GM21526 (cell line): ENCODE data around the gene STOX2.

Experiments used
- ATAC-seq: cut with Tn5 transposase; IDR thresholded peaks from one replicate; pipeline ENCODE4 v1.9.1; 2021; ENCODE audit warnings: moderate library complexity; ENCODE audit not compliant: unreplicated experiment, low FRiP score

The STOX2 gene, protein sequence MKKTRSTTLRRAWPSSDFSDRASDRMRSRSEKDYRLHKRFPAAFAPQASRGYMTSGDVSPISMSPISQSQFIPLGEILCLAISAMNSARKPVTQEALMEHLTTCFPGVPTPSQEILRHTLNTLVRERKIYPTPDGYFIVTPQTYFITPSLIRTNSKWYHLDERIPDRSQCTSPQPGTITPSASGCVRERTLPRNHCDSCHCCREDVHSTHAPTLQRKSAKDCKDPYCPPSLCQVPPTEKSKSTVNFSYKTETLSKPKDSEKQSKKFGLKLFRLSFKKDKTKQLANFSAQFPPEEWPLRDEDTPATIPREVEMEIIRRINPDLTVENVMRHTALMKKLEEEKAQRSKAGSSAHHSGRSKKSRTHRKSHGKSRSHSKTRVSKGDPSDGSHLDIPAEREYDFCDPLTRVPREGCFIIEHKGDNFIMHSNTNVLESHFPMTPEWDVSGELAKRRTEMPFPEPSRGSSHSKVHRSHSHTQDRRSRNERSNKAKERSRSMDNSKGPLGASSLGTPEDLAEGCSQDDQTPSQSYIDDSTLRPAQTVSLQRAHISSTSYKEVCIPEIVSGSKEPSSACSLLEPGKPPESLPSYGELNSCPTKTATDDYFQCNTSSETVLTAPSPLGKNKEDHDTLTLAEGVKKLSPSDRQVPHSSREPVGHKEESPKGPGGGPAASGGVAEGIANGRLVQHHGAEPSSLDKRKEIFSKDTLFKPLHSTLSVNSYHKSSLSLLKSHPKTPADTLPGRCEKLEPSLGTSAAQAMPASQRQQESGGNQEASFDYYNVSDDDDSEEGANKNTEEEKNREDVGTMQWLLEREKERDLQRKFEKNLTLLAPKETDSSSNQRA (N-terminal part only)

DNA sequence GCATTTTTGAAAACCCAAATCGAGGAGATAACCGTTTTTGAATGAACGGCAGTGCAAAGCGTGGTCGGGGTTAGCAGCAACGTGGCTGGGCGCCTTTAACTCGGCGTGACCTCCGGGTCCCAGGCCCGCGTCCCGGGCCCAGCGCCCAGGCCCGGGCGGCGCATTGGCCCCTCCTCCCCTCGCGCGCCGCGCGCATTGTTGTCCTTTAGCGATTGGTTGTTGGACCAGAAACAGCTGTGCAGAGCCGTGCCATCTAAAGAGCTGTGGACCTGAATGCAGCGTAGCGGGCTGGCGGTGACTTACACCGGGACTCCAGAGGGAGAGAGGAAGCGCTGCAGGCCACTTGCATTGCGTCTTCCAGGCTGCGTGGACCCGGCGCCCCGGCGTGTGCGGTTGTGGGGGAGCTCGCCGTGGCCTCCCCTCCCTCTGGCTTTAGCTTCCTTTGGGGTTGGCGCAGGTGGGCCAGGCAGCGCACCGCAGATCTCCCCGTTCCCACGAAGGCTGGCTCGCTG lies at the start of gene STOX2:
Gene STOX2, plus strand, starts transcription at position 227 of the 512 bp plus-strand sequence. CDS start 1,484 bp downstream, outside the sequence.
- no peak for ATAC-seq

DNA sequence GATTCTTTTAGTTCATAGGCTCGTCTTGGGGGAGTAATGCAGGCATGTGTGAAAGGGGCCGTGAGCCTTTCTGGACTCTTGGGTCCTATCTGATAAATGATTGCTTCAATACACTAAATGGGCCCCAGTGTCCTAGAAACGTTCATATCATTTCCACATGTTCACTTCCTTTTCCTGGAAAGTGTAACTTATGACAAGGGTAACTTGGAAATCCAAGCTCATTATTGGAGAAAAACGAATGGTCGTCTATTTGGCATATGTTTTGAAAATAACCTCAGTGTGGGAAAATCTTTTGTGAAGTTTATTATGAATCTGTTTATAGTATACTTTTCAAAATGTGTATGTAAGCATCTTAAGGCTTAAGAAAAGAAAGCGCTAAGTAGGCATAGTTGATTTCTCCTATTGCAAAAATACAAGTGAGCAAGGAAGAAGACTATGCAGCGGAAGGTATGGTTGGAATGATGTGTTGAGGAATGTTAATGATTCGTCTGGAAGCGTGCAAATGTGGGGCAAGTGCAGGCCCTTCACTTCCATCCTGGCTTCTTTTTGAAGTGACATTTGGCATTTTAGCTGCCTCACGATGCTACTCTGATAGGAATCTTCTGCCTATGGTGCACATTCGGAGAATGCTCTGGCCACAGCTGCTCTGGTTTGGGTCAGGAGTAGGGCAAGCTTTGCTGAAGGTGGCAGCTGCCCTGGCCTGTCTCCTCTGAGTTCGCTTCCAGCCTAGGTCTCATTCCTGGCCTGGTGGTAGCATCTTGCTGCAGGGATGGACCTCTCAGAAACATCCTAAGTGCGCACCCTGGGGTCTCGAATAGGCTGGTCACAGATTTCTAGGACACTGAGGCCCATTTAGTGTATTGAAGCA lies 49.5 kb upstream of the STOX2 start:
- ATAC-seq, result no peak

DNA sequence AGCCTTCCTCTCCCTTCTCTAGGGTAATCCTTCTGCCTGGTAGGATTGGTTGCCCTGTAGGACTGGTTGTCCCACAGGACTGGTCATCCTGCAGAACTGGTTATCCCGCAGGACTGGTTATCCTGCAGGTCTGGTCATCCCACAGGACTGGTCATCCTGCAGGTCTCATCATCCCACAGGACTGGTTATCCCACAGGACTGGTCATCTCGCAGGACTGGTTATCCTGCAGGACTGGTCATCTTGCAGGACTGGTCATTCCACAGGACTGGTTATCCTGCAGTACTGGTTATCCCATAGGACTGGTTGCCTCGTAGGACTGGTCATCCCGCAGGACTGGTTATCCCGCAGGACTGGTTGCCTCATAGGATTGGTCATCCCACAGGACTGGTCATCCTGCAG lies 48.1 kb upstream of the STOX2 start:
- ATAC-seq, result no peak

DNA sequence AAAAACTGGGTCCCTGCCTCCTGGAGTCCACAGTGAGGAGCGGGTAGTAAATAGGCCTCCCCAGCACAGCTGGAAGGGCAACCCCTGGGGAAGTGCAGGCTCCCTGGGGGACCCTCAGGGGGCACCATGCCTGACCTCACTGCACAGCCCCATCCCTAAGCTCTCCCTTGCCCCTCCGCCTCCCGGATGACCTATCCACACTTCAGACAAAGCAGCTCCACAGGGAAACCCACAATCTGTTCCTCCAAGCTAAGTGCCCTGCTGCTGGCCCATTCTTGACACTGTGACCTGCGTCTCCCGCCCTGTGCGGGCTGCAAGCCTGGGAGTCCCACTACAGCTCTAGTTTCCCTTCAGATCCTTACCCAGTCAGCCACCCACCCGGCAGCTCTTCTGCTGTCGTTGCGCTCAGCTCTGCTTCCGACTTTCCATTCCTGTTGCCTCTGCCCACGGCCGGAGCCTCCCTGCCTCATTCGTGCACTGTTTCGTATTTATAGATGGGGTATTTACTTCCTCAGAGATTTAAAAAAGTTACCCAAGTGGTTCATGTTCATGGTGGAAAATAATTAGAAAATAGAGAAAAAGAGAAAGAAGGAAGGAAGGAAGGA lies 47.0 kb upstream of the STOX2 start:
- ATAC-seq, result no peak

DNA sequence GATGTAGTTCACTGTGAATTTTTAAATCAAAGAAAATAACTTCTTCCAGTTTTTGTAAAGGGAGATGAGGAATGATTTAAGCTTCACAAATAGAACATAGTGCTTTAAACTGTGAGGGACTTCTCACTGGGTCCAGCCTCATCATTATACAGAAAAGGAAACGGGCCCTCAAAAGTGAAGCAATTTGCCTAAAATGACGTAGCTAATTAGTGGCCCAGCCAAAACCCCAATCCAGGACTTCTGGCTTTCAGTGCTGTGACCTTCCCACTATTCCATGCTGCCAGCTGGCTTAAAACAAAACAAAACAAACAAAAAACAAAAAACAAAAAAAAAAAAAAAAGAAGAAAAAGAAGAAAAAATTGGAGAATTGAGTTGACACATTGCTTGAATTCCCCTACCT lies 45.0 kb upstream of the STOX2 start:
- no peak for ATAC-seq

DNA sequence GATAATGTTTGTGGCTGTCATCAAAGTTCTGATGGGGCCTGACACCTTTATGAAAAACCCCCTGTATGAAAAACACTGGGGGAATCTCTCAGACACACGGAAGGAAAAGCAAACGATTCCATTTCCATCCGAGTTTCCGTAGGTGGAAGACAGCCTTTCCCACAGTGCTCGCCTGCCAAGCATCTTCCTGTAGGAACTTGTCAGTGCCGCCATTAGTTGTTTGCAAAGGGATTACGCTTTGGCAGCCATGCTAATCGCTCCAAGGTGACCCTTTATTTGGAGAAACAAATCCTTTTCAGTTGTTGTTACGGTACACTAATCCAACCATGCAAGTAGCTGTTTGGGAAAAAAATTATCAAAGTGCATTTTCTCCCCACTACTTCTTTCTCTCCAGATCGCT lies 44.4 kb upstream of the STOX2 start:
- ATAC-seq, result no peak

DNA sequence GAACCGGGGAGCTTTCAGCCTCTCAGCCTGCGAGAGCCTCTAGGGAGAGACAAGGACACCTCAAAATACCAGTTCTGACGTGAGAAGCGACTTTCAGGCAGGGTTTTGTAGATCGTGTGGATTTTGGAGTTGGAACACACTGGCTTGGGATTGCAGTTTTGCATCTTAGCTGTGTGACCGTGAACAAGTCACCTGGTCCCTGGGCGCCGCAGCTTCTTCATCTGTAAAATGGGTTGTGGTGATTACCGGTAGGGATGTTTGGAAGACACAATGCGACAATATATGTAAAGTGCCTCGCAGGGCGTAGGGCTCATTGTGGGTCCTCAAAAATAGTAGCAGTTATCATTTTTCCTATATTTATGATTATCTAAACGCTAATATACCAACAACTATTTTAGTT lies 43.7 kb upstream of the STOX2 start:
- ATAC-seq, result no peak

DNA sequence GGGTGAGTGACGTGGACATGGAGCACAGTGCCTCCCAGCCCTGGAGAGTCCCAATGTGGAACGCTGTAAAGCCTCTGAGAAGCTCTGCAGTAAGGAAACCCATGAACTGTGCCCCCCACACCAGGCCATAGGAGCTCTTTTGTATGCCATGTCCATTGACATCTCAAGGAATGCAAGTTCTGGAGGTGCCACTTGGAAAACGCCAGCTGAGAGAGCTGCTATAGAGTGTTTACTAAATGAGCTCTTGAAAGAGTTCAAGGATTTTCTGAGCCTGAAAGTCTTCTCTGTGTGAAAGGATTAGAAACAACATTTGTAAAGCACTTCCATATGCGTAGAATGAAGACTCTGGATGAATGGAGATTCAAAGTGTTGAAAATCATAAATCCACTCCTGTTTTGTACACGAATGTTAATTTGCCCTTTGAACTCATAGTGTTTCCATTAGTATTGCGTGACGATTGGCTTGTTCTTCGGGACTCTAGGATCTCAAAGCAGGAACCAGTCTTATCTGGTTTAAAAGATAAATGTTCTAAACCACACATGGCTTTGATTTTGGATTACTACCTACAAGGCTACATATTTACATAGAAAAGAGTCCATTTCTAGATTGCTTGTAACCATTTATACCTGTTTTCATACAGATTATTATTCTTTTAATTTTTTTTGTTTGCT lies 41.8 kb upstream of the STOX2 start:
- no peak for ATAC-seq

DNA sequence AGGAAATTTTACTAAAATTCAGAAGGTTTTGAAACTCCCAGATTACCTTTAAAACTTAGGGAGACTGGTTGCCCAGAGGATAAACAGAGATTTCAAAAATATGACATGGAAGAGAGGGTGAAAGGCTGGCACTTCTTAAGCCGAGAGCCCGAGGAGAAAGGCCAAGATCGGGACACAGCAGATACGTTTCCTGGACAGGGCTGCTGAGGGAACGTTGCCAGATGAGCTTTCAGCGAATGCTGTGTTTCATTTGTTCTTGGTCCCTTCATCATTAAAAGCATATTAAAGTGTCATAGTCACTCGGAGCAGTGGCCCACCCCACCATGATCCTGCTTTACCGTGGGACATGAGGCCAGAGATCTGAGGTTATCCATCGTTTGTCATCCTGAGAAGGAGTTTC lies 37.9 kb upstream of the STOX2 start:
- ATAC-seq, result no peak

DNA sequence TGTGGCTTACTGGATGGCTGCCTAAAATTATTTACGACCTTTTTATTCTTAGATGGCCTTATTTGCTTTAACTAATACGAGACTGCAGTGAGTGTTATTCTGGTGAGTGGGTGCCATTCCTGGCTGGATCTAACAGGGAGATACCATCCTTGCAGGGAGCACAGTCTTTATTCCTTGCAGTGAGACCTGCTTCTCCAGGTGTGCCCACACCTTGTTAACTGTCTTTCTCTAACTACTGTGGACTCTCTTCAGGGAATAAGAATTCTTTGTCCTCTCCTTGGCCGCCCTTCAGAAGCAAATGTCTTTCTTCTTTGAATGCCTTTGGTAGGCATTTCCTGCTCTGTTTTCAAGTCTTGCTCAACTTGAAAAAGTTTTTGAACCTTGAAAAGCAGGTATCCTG lies 34.1 kb upstream of the STOX2 start:
- ATAC-seq, result no peak

DNA sequence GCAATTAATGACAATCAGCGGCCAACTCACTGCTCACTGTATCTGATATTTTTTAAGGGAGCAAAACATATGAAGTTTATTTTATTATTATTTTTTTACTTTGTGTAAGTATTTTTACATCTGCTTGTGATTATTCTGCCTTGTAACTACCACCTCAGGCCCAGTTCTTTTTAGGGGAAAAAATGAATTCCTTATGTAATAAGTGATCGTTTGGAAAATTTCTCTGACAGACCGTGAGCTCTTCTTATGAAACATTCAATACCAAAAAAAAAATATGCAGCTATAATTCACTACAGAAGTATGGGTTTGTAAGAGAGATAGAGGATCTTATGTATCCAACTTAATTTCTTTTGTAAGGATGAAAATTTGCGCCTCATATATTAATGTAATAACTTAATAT lies 33.5 kb upstream of the STOX2 start:
- no peak for ATAC-seq

DNA sequence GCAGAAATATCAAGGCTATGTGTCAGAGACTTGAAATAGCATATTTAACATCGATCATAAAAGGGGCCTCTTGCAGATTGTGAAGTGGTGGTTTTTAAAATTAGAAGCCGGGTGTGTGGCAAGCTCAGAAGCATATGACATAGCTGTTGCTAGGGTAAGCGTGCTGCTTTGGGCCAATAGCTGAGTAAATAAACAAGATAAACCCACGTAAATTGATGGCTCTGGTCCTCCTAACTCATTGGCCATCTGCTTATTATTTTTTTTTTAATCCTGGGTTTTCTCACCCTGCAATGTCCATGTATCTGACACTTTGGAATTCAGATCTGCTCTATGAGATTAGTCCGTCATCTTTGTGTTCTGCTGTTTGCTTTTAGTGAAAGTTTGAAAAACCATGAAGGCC lies 32.6 kb upstream of the STOX2 start:
- no peak for ATAC-seq

DNA sequence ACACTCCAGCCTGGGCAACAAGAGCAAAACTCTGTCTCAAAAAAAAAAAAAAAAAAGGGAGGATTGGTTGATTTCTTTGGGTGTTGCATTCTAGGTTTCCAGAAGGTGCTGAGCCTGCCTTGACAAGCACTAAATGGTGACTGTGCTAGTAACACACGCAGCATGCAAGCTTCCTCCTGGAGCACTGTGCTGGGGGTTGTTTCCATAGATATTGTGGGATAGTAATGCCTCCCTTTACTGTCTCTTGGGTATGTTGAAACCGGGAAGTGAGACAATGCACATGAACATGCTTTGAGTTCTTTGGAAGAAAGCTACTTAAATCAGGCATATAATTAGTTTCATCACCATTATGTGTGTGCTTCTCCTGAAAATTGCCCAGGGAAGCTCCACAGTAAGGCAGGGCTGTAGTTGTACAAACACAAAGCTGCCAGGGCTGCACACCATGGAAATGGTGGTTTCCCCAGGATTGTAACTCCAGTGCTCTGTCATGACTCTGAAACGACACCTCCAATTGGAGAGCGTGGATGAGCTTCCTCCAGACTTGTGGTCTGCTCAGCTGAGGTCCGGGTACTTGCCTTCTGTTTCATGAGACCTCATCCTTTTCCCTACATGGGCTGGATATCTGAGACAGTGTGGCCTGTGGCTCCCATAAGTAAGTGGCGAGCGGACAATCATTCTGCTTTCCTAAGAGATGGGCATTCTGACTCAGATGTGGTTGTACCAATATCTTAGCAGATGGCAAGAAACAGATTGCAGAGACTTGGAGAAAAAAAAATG lies 31.5 kb upstream of the STOX2 start:
- no peak for ATAC-seq

DNA sequence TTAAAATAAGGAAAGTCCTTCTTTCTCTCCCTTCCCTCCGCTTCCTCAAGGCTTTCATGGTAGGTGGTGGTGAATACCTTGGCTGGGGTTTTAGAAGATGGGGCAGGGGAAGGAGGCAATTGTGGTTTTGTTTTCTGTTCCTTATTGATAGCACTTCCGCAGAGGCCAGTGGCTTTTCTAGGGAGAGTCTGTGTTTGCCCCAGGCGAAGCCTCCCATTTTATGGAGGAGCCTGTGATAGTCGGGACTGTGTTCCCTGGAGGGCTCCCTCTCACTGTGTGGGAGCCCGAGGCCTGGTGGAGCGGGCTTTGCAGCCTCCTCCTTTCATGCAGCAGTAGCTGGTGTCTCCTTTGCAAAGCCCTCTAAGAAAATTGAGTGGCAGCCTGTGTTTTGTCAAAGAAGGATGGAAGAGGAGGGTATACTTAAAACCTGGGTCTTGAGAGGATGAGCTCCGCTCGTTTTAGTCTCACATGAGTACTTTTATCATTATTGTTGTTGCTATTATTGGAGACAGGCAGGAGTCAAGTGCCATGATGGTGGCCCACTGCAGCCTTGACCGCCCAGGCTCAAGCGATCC lies 29.8 kb upstream of the STOX2 start:
- no peak for ATAC-seq

DNA sequence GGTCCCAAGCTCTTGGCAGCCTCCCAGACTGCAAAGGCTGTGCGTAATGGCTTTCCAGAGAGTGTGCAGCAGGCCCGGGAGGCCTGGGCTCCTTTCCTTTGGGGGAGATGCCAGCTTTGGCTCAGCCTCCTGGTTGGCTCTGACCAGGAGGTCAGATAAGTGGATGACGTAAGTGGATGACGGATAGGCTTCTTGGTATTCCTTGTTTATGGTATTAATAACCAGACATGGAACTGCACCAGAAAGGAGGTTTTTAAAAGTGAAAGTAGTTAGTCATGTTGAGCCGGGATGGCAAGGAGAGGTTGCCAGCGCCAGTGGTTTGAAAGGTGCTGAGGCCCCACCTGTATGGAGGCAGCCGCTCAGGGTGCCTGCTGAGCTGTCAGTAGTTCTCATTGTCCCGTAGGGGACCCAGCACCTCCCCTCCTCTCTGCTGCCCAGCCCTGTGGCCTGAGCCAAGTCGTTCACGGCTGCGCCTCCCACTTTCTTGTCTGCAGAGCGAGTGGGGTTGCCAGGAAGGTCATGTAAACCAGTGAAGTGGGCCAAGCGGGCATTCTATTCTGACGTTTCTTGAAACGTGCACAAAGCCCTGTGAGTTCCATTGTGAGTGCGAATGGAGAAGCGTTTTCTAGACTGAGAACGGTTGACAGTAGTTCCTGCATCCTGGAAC lies 28.7 kb upstream of the STOX2 start:
- no peak for ATAC-seq

DNA sequence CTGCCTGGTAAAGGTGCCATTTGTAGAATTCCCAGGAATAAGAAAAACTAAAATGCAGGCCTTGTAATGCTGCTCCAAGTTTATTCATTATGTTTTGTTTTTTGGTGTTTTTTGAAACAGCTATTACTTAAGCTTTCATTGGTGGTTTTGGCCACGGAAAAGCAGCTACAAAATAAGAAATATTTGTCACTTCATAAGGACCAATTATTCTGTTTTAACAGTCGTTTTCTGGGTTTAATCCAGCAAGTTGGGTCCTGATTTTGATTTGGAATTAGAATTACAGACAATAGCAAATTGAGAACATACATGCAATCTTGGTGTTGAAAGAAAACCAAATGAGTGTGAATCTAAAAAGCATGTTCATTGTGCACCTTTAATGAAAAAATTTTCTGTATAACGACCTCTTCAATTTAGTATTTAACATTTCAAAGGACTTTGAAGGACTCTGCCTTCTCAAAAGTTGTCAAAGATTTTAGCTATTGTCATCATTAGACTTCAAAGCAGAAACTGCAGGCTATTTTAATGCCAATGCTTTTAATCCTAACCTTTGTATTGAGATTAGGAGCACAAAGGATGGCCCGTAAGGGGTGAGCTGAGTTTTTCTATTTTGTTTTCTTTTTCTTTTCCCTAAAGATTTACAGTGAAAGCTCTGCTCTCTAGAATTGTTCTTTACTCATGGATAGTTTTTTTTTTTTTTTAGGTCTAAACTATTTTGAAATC lies 26.7 kb upstream of the STOX2 start:
- no peak for ATAC-seq

DNA sequence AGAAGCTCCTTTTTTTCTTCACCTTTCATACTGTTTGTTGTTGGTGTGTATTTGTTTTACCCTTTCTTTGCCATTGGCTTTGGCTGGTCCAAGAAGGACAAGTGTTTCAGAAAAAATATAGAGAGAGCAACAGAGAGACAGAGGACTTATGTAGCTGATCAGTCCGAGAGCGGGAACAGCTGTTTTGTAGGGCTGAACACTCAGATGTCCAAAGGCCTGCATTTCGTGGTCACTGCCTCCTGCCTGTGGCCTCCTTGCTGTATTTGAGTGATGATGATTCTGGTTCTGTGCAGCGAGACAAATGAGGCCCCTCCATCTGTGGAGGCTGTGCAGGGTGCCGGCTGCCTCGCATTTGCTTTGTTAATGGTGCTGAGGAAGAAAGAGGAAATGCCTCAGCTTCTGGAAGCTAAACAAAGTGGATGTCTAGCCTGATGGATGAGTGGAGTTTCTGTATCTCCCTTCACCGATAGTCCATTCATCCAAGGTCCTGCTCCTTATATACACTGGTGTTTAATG lies 19.8 kb upstream of the STOX2 start:
- ATAC-seq, result no peak
